HepG2 (cell line): ENCODE data around the gene CLPSL2. TPM values are rescaled to one million over a fixed set of nuclear protein-coding genes. Genes with fewer than 3 reads are reported as not detected.
A peak's percentile ranks its signal among the peaks of the same experiment; 100 is the strongest.

Experiments used
- EHMT2 ChIP-seq: fragments of 200-600 bp; sonication (generic); IDR thresholded peaks from 2 replicates; pipeline ENCODE4 v1.7.0; 2017; ENCODE audit warnings: antibody characterized with exemption, low read depth, low read length, borderline replicate concordance
- JARID2 ChIP-seq: sonication (generic); formaldehyde crosslinking; IDR thresholded peaks from 2 replicates; pipeline ENCODE4 v1.8.1; 2023; ENCODE audit warnings: missing genetic modification reagents, inconsistent platforms; ENCODE audit not compliant: insufficient replicate concordance
- STAT5B ChIP-seq: sonication (generic); formaldehyde crosslinking; IDR thresholded peaks from 2 replicates; pipeline ENCODE4 v1.4.0; 2020; ENCODE audit warnings: missing genetic modification reagents
- ZFP37 ChIP-seq: sonication (generic); formaldehyde crosslinking; IDR thresholded peaks from 2 replicates; pipeline ENCODE4 v1.4.0; 2020; ENCODE audit warnings: missing genetic modification reagents, borderline replicate concordance
- ZNF354B ChIP-seq: sonication (generic); formaldehyde crosslinking; IDR thresholded peaks from 2 replicates; pipeline ENCODE4 v1.8.0; 2022; ENCODE audit warnings: mild to moderate bottlenecking, missing genetic modification reagents
- ZNF605 ChIP-seq: sonication (generic); formaldehyde crosslinking; IDR thresholded peaks from 2 replicates; pipeline ENCODE4 v1.8.0; 2022; ENCODE audit warnings: mild to moderate bottlenecking, missing genetic modification reagents
- polyA plus RNA-seq, 8 experiments: library from polyadenylated mRNA; depleted of rRNA in 3 of 8; stranded (reverse) in 7 of 8; unstranded in 1 of 8; fragments of >200 nt; fragmentation: Illumina TruSeq in 4 of 8; extraction: Trizol in 4 of 8; gene quantifications; 2 replicates each; pipeline versions ENCODE4 v1.2.1 to v1.2.3, GENCODE V29; 2011 to 2016; ENCODE audit warnings: low read depth in 4 of 8, missing spikeins in 1 of 8, mixed read lengths in 1 of 8; ENCODE audit not compliant: insufficient read depth in 1 of 8
- total RNA-seq, 5 experiments: library from RNA; depleted of rRNA; stranded (reverse); fragments of >200 nt; fragmentation: Illumina TruSeq; extraction: Trizol; gene quantifications; 2 replicates each; pipeline ENCODE4 v1.2.3, GENCODE V29; 2016; ENCODE audit warnings: low read depth in 1 of 5
- TF ChIP-seq, protein P1 (sequence below): sonication (generic); formaldehyde crosslinking; IDR thresholded peaks from 2 replicates; pipeline ENCODE4 v1.4.0; 2020; ENCODE audit warnings: missing genetic modification reagents, borderline replicate concordance
- TF ChIP-seq, protein P2 (sequence below): sonication (generic); formaldehyde crosslinking; IDR thresholded peaks from 2 replicates; pipeline ENCODE4 v1.8.0; 2023; ENCODE audit warnings: mild to moderate bottlenecking, missing genetic modification reagents
- TF ChIP-seq, protein P3 (sequence below): sonication (generic); formaldehyde crosslinking; IDR thresholded peaks from 2 replicates; pipeline ENCODE4 v1.8.0; 2022; ENCODE audit warnings: mild to moderate bottlenecking, missing genetic modification reagents, moderate library complexity
- TF ChIP-seq, protein P4 (sequence below): sonication (generic); formaldehyde crosslinking; IDR thresholded peaks from 2 replicates; pipeline ENCODE4 v1.4.0; 2020; ENCODE audit warnings: missing genetic modification reagents
- TF ChIP-seq, protein P5 (sequence below): sonication (generic); formaldehyde crosslinking; IDR thresholded peaks from 2 replicates; pipeline ENCODE4 v1.4.0; 2020; ENCODE audit warnings: mild to moderate bottlenecking, low read depth, missing genetic modification reagents
- TF ChIP-seq, protein P6 (sequence below): sonication (generic); formaldehyde crosslinking; IDR thresholded peaks from 2 replicates; pipeline ENCODE4 v1.5.1; 2020; ENCODE audit warnings: mild to moderate bottlenecking, missing genetic modification reagents, moderate library complexity

The CLPSL2 gene
- total and polyA plus RNA-seq, 2 of the 13 experiments (the other 11 are each of a cell fraction or from before 2014, with no cell fraction given): not detected

DNA sequence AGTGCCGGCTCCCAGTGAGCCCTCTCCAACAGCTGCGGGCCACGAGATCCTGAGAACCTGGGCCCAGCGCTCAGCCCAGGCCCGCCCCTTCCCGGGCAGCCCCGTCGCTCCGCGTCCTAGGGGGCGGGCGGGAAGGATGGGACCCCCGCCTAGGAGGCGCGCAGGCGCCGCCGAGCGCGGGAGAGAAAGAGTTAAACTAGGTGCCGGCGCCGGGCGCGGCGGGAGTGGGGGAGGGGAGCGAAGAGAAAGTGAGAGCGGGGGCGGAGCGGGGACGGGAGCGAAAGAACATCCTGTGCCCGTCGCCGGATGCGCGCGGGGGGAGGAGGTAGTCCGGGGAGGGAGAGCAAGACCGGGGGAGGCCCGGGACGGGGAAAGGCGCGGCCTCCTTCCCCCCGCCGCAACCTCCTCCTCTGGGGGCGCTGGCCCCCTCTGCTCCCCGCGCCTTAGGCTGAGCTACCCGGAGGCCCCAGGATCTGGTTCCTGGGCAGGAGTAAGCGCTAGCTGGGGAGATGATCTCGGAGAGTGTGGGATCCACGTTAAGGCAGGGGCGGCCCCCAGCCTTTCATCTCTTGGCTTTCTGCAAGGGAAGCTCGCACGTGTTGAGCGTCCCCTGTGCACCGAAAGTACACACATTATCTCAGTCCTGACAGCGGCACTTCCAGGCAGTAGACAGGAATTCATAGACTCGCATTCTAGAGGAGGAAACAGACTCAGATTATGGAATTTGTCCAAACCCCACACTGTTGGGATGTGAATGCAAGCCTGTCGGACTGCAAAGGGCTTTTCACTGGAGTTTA is 44.5 kb upstream of the CLPSL2 start (continued):
- TF ChIP-seq EHMT2: no peak
- TF ChIP-seq JARID2: no peak
- TF ChIP-seq, protein P1, sequence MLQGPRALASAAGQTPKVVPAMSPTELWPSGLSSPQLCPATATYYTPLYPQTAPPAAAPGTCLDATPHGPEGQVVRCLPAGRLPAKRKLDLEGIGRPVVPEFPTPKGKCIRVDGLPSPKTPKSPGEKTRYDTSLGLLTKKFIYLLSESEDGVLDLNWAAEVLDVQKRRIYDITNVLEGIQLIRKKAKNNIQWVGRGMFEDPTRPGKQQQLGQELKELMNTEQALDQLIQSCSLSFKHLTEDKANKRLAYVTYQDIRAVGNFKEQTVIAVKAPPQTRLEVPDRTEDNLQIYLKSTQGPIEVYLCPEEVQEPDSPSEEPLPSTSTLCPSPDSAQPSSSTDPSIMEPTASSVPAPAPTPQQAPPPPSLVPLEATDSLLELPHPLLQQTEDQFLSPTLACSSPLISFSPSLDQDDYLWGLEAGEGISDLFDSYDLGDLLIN (CRISPR knock-in tag): no peak
- TF ChIP-seq ZNF354B: no peak
- TF ChIP-seq, protein P2, sequence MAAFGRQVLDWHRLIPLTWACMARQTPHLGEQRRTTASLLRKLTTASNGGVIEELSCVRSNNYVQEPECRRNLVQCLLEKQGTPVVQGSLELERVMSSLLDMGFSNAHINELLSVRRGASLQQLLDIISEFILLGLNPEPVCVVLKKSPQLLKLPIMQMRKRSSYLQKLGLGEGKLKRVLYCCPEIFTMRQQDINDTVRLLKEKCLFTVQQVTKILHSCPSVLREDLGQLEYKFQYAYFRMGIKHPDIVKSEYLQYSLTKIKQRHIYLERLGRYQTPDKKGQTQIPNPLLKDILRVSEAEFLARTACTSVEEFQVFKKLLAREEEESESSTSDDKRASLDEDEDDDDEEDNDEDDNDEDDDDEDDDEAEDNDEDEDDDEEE: 0 out of 2 replicates have a peak, but pooled peaks have one; percentile 56
- 0 out of 2 replicates have a peak, but pooled peaks have one; percentile 11 for TF ChIP-seq STAT5B
- TF ChIP-seq, protein P3, sequence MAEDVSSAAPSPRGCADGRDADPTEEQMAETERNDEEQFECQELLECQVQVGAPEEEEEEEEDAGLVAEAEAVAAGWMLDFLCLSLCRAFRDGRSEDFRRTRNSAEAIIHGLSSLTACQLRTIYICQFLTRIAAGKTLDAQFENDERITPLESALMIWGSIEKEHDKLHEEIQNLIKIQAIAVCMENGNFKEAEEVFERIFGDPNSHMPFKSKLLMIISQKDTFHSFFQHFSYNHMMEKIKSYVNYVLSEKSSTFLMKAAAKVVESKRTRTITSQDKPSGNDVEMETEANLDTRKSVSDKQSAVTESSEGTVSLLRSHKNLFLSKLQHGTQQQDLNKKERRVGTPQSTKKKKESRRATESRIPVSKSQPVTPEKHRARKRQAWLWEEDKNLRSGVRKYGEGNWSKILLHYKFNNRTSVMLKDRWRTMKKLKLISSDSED (CRISPR knock-in tag): peak; percentile 78; the same call in 1 of the 2 replicates
- TF ChIP-seq, protein P4, sequence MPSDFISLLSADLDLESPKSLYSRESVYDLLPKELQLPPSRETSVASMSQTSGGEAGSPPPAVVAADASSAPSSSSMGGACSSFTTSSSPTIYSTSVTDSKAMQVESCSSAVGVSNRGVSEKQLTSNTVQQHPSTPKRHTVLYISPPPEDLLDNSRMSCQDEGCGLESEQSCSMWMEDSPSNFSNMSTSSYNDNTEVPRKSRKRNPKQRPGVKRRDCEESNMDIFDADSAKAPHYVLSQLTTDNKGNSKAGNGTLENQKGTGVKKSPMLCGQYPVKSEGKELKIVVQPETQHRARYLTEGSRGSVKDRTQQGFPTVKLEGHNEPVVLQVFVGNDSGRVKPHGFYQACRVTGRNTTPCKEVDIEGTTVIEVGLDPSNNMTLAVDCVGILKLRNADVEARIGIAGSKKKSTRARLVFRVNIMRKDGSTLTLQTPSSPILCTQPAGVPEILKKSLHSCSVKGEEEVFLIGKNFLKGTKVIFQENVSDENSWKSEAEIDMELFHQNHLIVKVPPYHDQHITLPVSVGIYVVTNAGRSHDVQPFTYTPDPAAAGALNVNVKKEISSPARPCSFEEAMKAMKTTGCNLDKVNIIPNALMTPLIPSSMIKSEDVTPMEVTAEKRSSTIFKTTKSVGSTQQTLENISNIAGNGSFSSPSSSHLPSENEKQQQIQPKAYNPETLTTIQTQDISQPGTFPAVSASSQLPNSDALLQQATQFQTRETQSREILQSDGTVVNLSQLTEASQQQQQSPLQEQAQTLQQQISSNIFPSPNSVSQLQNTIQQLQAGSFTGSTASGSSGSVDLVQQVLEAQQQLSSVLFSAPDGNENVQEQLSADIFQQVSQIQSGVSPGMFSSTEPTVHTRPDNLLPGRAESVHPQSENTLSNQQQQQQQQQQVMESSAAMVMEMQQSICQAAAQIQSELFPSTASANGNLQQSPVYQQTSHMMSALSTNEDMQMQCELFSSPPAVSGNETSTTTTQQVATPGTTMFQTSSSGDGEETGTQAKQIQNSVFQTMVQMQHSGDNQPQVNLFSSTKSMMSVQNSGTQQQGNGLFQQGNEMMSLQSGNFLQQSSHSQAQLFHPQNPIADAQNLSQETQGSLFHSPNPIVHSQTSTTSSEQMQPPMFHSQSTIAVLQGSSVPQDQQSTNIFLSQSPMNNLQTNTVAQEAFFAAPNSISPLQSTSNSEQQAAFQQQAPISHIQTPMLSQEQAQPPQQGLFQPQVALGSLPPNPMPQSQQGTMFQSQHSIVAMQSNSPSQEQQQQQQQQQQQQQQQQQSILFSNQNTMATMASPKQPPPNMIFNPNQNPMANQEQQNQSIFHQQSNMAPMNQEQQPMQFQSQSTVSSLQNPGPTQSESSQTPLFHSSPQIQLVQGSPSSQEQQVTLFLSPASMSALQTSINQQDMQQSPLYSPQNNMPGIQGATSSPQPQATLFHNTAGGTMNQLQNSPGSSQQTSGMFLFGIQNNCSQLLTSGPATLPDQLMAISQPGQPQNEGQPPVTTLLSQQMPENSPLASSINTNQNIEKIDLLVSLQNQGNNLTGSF (CRISPR knock-in tag): no peak
- TF ChIP-seq, protein P5, sequence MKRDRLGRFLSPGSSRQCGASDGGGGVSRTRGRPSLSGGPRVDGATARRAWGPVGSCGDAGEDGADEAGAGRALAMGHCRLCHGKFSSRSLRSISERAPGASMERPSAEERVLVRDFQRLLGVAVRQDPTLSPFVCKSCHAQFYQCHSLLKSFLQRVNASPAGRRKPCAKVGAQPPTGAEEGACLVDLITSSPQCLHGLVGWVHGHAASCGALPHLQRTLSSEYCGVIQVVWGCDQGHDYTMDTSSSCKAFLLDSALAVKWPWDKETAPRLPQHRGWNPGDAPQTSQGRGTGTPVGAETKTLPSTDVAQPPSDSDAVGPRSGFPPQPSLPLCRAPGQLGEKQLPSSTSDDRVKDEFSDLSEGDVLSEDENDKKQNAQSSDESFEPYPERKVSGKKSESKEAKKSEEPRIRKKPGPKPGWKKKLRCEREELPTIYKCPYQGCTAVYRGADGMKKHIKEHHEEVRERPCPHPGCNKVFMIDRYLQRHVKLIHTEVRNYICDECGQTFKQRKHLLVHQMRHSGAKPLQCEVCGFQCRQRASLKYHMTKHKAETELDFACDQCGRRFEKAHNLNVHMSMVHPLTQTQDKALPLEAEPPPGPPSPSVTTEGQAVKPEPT (CRISPR knock-in tag): no peak
- TF ChIP-seq, protein P6, sequence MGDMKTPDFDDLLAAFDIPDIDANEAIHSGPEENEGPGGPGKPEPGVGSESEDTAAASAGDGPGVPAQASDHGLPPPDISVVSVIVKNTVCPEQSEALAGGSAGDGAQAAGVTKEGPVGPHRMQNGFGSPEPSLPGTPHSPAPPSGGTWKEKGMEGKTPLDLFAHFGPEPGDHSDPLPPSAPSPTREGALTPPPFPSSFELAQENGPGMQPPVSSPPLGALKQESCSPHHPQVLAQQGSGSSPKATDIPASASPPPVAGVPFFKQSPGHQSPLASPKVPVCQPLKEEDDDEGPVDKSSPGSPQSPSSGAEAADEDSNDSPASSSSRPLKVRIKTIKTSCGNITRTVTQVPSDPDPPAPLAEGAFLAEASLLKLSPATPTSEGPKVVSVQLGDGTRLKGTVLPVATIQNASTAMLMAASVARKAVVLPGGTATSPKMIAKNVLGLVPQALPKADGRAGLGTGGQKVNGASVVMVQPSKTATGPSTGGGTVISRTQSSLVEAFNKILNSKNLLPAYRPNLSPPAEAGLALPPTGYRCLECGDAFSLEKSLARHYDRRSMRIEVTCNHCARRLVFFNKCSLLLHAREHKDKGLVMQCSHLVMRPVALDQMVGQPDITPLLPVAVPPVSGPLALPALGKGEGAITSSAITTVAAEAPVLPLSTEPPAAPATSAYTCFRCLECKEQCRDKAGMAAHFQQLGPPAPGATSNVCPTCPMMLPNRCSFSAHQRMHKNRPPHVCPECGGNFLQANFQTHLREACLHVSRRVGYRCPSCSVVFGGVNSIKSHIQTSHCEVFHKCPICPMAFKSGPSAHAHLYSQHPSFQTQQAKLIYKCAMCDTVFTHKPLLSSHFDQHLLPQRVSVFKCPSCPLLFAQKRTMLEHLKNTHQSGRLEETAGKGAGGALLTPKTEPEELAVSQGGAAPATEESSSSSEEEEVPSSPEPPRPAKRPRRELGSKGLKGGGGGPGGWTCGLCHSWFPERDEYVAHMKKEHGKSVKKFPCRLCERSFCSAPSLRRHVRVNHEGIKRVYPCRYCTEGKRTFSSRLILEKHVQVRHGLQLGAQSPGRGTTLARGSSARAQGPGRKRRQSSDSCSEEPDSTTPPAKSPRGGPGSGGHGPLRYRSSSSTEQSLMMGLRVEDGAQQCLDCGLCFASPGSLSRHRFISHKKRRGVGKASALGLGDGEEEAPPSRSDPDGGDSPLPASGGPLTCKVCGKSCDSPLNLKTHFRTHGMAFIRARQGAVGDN (CRISPR knock-in tag): peak; percentile 95
- no peak for TF ChIP-seq ZNF605
- no peak; the same call in 1 of the 2 replicates for TF ChIP-seq ZFP37 (CRISPR knock-in tag)
